ENCODE data around the gene BSDC1. TPM values are rescaled to one million over a fixed set of nuclear protein-coding genes. Genes with fewer than 3 reads are reported as not detected.

Gene BSDC1
- total and polyA plus RNA-seq, 2 of the 13 experiments (the other 11 are each of a cell fraction or from before 2014, with no cell fraction given) = 40.3 to 64.2 TPM

GRCh38 chr1:32332290-32333079 lies 61.8 kb downstream of the BSDC1 start (continued):
- no peak for TF ChIP-seq CREB3 (CRISPR knock-in tag; IDR thresholded peaks at IDR 0.05)
- TF ChIP-seq ZNF484 (CRISPR knock-in tag; IDR thresholded peaks at IDR 0.05; ENCODE audit: borderline replicate concordance, low read depth) = no peak
- TF ChIP-seq MTERF4 (CRISPR knock-in tag; IDR thresholded peaks at IDR 0.05) = no peak

GRCh38 chr1:32331549-32331948 lies 62.7 kb downstream of the BSDC1 start:
- DNase-seq (ENCODE audit: low spot score) (no peak), ATAC-seq (no peak), FAIRE-seq (no peak)
- Histone ChIP-seq H3K4me3 (replicated peaks in 1 of 3; ENCODE audit: insufficient read depth in 1 of 3, low read depth in 2 of 3, low read length in 3 of 3) (no peak overlapping the region), H3K4me2 (ENCODE audit: low read depth, low read length) (no peak overlapping the region), H3K4me1 (ENCODE audit: insufficient read depth, low read length) (peaks cover 21% of the 10 kb centered on the region), H3K36me3 (replicated peaks in 1 of 2; ENCODE audit: control insufficient read depth in 1 of 2, insufficient read depth in 2 of 2, low read length in 2 of 2) (peaks cover 44 to 75% of the 10 kb centered on the region in 2 experiments), H3K27ac (ENCODE audit: extremely low read length, insufficient read depth, low read length) (no peak overlapping the region), H4K20me1 (ENCODE audit: insufficient read depth, low read length) (peaks cover 14% of the 10 kb centered on the region), H3K9ac (ENCODE audit: insufficient read depth, low read depth, low read length) (no peak overlapping the region), H3K79me2 (ENCODE audit: insufficient read depth, low read length) (peaks cover 14% of the 10 kb centered on the region), H3K9me3 (ENCODE audit: low read length) (no peaks in the 10 kb centered on the region), H3K27me3 (ENCODE audit: control insufficient read depth in 1 of 2, insufficient read depth in 2 of 2, low read length in 2 of 2) (no peaks in the 10 kb centered on the region), H2AFZ (ENCODE audit: low read length) (no peak overlapping the region)
- no TSS peak for BruUV-seq (replicated peaks)
- ChIA-PET POLR2A (interaction anchor here (1.1 to 4.8 kb wide), 8 partner anchors 9 to 131 kb away, joined by 3 to 84 read pairs (median 8); partner anchors contain the start of genes BSDC1, CCDC28B and HDAC1), CTCF (ENCODE audit: low intra/inter-chr PET ratio, low total read pairs) (no interaction called here)
- intact Hi-C loops (cut with micrococcal nuclease; ENCODE audit: unreplicated experiment) (loop anchor here (10.0 kb wide), 1 partner anchor 63 kb away; the partner anchor contains the start of gene BSDC1), in situ Hi-C loops (cut with HindIII; ENCODE audit: extremely low pct_ligation_motif_present, low pct_unique_long_range_greater_than_20kb) (no loop called here)
- WGBS (ENCODE audit: low lambda C conversion rate) = 99% methylated on average over 9 of the region's 12 CpGs
- TF ChIP-seq THRA (CRISPR knock-in tag; IDR thresholded peaks at IDR 0.05; ENCODE audit: borderline replicate concordance) (no peak), AGO2 (optimal IDR thresholded peaks at IDR 0.05; ENCODE audit: low read depth, low read length) (no peak), RBM22 (optimal IDR thresholded peaks at IDR 0.05; ENCODE audit: low read length) (peak; percentile 66), POLR2G (IDR thresholded peaks at IDR 0.05; ENCODE audit: low read depth, low read length) (0 out of 2 replicates have a peak, but pooled peaks have one; percentile 21)

Data from HepG2 (cell line).